ENCODE results near the gene CDH24. TPM values are rescaled to one million over a fixed set of nuclear protein-coding genes. Genes with fewer than 3 reads are reported as not detected.

CDH24 gene
- total and polyA plus RNA-seq, 2 of the 13 experiments (the other 11 are each of a cell fraction or from before 2014, with no cell fraction given), result 0.69 to 0.99 TPM

- TF ChIP-seq AFF4 (CRISPR knock-in tag; IDR thresholded peaks at IDR 0.05), result peak; percentile 94
- peak; percentile 67; the same call in 1 of the 2 replicates for TF ChIP-seq KDM4B (CRISPR knock-in tag; IDR thresholded peaks at IDR 0.05)
- TF ChIP-seq ZNF451 (CRISPR knock-in tag; IDR thresholded peaks at IDR 0.05), result peak; percentile 90
- TF ChIP-seq ZNF704 (CRISPR knock-in tag; IDR thresholded peaks at IDR 0.05; ENCODE audit: borderline replicate concordance), result no peak
- peak; percentile 55 for TF ChIP-seq ZNF501 (CRISPR knock-in tag; IDR thresholded peaks at IDR 0.05)
- peak; percentile 57; the same call in 1 of the 2 replicates for TF ChIP-seq ETV5 (CRISPR knock-in tag; IDR thresholded peaks at IDR 0.05; ENCODE audit: borderline replicate concordance)
- no peak for TF ChIP-seq ZEB1 (IDR thresholded peaks at IDR 0.05; ENCODE audit: insufficient replicate concordance, low read depth)
- peak; percentile 61; the same call in 1 of the 2 replicates for TF ChIP-seq NAIF1 (CRISPR knock-in tag; IDR thresholded peaks at IDR 0.05; ENCODE audit: borderline replicate concordance)
- peak; percentile 97 for TF ChIP-seq MAZ (IDR thresholded peaks at IDR 0.05; ENCODE audit: borderline replicate concordance, low read depth, low read length)
- peak; percentile 85 for TF ChIP-seq MAZ (CRISPR knock-in tag; IDR thresholded peaks at IDR 0.05; ENCODE audit: low read depth)
- peak; percentile 27; the same call in 1 of the 2 replicates for TF ChIP-seq SUZ12 (IDR thresholded peaks at IDR 0.05; ENCODE audit: low read depth, low read length)
- no peak; the same call in 1 of the 2 replicates for TF ChIP-seq ZBTB49 (CRISPR knock-in tag; IDR thresholded peaks at IDR 0.05; ENCODE audit: borderline replicate concordance)
- TF ChIP-seq CC2D1A (CRISPR knock-in tag; IDR thresholded peaks at IDR 0.05), result no peak
- peak; percentile 39; the same call in 1 of the 2 replicates for TF ChIP-seq HINFP (CRISPR knock-in tag; IDR thresholded peaks at IDR 0.05; ENCODE audit: low read depth)
- TF ChIP-seq ZSCAN30 (CRISPR knock-in tag; IDR thresholded peaks at IDR 0.05), result 0 out of 2 replicates have a peak, but pooled peaks have one; percentile 40
- 0 out of 2 replicates have a peak, but pooled peaks have one; percentile 31 for TF ChIP-seq CAMTA2 (CRISPR knock-in tag; IDR thresholded peaks at IDR 0.05; ENCODE audit: borderline replicate concordance)
- no peak for TF ChIP-seq KAT2B (IDR thresholded peaks at IDR 0.05; ENCODE audit: borderline replicate concordance, low read depth, low read length)
Measured at GRCh38 chr14:23071244-23071920, 14.1 kb upstream of the CDH24 start (continued).
